NB4 (cell line): ENCODE results near the gene NCBP2L.
A peak's percentile ranks its signal among the peaks of the same experiment; 100 is the strongest.

Experiments used
- DNase-seq: peaks from one replicate; pipeline ENCODE4 v3.0.0; 2010; ENCODE audit warnings: low read depth
- H3K4me3 ChIP-seq: one replicate; pipeline ENCODE4 v1.5.1; 2011; ENCODE audit warnings: mild to moderate bottlenecking, low read depth, low read length, moderate library complexity
- CTCF ChIP-seq: IDR thresholded peaks from one replicate; pipeline ENCODE4 v1.5.1; 2012; ENCODE audit warnings: low read depth, low read length
- MAX ChIP-seq: IDR thresholded peaks from 2 replicates; pipeline ENCODE4 v1.6.1; 2011; ENCODE audit warnings: low read depth, low read length
- MYC ChIP-seq: IDR thresholded peaks from 2 replicates; pipeline ENCODE4 v1.6.1; 2011; ENCODE audit warnings: low read depth, low read length
- POLR2A ChIP-seq: IDR thresholded peaks from 2 replicates; pipeline ENCODE4 v1.6.1; 2011; ENCODE audit warnings: mild to moderate bottlenecking; ENCODE audit not compliant: insufficient read length; ENCODE audit errors: extremely low read depth

Gene NCBP2L

GRCh38 chrX:107731831-107732502 lies 45.6 kb upstream of the NCBP2L start:
- peak; percentile 48 for DNase-seq
- TF ChIP-seq MAX (no peak), CTCF (no peak), MYC (no peak), POLR2A (no peak)
- no peak overlapping the region for H3K4me3 ChIP-seq

GRCh38 chrX:107733686-107734085 lies 43.8 kb upstream of the NCBP2L start:
- H3K4me3 ChIP-seq: no peak overlapping the region
- TF ChIP-seq POLR2A (no peak), MAX (no peak), CTCF (no peak), MYC (no peak)
- no peak for DNase-seq

- TF ChIP-seq CTCF (no peak), POLR2A (no peak), MYC (no peak), MAX (no peak)
- no peak for DNase-seq
Observed at GRCh38 chrX:107734646-107735045, 42.9 kb upstream of the NCBP2L start.

GRCh38 chrX:107736781-107737531 lies 40.6 kb upstream of the NCBP2L start:
- H3K4me3 ChIP-seq: no peak overlapping the region
- DNase-seq: no peak

More at GRCh38 chrX:107734646-107735045, 42.9 kb upstream of the NCBP2L start:
- no peak overlapping the region for H3K4me3 ChIP-seq

GRCh38 chrX:107738272-107738671 lies 39.3 kb upstream of the NCBP2L start:
- no peak overlapping the region for H3K4me3 ChIP-seq
- DNase-seq: no peak
- no peak for TF ChIP-seq MYC
- no peak for TF ChIP-seq MAX
- TF ChIP-seq POLR2A: no peak
- no peak for TF ChIP-seq CTCF

More at GRCh38 chrX:107736781-107737531, 40.6 kb upstream of the NCBP2L start:
- TF ChIP-seq POLR2A (no peak), MAX (no peak), MYC (no peak), CTCF (no peak)

GRCh38 chrX:107738768-107739167 lies 38.8 kb upstream of the NCBP2L start:
- no peak for DNase-seq
- no peak for TF ChIP-seq MAX
- TF ChIP-seq CTCF: no peak
- TF ChIP-seq POLR2A: no peak
- no peak for TF ChIP-seq MYC
- H3K4me3 ChIP-seq: no peak overlapping the region
